MV-4-11 (cell line): ENCODE data around the gene ERCC6L2.
A peak's percentile ranks its signal among the peaks of the same experiment; 100 is the strongest.

Experiments used
- DNase-seq: peaks from one replicate; lab custom pipeline; 2025; lab: John Stamatoyannopoulos, UW

ERCC6L2 gene

GRCh38 chr9:95920017-95920416 lies 44.5 kb downstream of the ERCC6L2 start:
- DNase-seq, result peak; percentile 94

GRCh38 chr9:95923794-95924193 lies 48.3 kb downstream of the ERCC6L2 start:
- DNase-seq, result no peak

DNA sequence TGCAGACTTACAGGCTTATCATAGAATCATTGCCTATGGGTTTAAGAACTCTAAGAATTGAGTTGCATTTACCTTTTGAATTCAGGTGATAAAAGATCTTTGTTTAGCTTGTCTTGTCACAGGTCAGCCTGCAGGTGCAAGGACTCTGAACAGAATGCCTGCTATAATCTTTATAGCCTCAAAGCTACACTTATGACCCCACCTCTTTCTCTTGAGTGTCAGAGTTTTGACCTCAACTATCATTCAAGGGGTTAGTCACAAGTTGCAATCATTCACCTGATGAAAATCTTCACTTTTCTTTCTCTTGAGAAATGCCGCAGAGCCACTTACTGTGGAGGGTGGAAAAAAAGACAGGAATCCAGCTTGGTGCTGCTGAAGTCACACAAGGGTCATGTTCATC lies 49.5 kb downstream of the ERCC6L2 start:
- DNase-seq, result no peak

DNA sequence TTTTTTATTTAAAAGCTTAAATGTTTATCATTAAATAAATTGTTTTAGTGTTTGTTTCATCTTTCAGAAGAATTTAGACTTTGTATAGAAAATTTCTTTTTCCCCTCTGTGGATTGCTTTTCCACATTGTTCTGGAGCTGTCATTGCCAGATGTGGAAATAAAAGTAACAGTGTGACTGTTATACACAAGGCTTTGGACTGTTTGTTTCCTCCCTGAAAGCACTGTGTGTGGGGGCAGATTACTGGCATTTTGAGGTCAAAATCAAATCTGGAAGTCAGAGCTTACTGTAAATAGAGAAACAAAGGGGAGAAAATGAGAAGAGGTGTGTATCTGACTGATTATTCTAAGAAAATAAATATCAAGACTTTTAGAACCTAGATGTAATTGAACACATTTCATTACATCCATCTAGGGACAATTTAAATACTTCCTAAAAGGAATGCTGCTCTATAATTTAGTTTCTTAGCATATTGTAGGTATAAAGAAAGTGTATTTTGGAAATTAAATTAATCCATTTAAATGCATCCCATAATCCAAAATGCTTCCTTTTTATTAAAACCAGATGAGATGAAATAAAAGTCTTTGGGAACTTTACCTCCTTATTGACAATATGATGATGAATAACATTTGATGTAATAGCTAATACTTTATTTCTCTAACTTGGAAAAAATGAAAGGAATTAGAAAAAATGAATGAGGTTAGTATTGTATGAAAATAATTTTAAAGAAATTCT lies 51.9 kb downstream of the ERCC6L2 start:
- no peak for DNase-seq

GRCh38 chr9:95930277-95930676 lies 54.8 kb downstream of the ERCC6L2 start:
- no peak for DNase-seq

- DNase-seq, result peak; percentile 8
Measured at GRCh38 chr9:95935861-95936578, 60.5 kb downstream of the ERCC6L2 start.

- no peak for DNase-seq
Measured at GRCh38 chr9:95936579-95937075, 61.1 kb downstream of the ERCC6L2 start.

- no peak for DNase-seq
Measured at GRCh38 chr9:95937131-95937530, 61.6 kb downstream of the ERCC6L2 start.

DNA sequence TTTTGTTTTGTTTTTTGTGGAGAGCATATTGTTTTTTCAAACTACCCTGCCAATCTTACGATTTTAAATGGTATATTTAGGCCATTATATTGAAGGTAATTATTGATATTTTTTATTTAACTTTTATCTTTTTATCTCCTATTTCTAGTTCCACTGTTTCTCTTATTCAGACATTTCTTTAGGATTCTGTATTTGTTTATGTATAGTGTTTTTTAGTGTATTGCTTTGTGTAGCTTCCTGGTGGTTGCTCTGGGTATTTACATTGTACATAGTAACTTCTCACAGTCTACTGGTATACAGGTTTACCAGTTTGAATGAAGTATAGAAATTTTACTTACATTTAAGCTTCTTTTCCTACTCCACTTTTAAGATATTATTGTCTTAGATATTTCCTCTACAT lies 63.2 kb downstream of the ERCC6L2 start:
- DNase-seq, result no peak

DNA sequence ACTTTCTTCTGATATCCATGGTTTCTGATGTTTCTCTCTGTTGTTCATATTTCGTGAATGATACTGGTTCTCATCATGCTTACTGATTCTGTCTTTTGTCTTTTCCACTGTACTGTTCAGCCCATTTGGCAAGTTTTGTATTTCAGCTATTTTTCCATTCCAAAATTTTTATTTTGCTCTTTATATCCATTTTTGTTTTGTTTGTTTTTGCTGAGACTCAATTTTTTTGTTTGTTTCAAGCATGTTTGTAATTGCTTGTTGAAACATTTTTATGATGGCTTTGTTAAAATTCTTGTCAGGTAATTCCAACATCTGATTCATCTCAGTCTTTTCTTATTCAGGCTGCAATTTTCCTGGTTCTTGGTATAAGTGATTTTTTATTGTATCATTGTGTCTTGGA lies 64.0 kb downstream of the ERCC6L2 start:
- DNase-seq, result no peak

- no peak for DNase-seq
Measured at GRCh38 chr9:95940265-95940664, 64.8 kb downstream of the ERCC6L2 start.

DNA sequence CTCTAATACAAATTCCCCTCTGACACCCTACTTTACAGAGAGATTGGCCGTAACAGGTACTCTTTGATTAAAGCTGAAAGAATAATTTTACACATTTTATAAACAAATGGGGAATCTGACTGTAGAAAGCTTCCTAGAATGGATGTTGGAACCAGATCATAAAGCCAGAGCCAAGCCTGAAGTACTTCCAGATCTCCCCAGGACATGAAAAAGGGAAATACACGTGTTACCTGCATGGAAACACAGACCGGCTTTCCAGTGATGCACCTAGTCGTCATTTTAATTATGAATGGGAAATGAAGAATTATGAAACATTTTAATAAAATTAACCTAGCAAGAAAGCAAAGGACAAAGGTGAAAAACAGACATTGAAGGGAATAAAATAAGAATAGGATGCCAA lies 66.5 kb downstream of the ERCC6L2 start:
- no peak for DNase-seq

GRCh38 chr9:95947118-95947517 lies 71.6 kb downstream of the ERCC6L2 start:
- no peak for DNase-seq

- DNase-seq, result peak; percentile 11
Measured at GRCh38 chr9:95952471-95952870, 77.0 kb downstream of the ERCC6L2 start.

DNA sequence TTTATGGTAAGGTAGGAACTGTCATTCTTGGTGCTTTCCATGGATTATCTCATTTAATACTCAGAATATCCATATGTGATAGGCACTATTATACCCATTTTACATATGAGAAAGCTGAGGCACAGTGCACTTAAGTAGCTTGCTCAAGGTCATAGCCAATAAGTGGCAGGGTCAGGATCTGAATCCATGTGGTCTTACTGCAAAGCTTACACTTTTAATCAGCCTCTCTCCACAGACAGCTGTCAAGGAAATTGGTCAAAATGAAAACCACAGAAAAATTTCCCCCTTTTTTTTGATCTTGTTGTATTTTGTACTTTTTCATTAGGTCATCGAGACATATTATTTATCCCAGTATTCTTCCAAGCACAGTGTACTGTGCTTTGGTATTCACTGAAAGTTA lies 78.5 kb downstream of the ERCC6L2 start:
- no peak for DNase-seq

- no peak for DNase-seq
Measured at GRCh38 chr9:95954940-95955339, 79.4 kb downstream of the ERCC6L2 start.

GRCh38 chr9:95962936-95963335 lies 87.4 kb downstream of the ERCC6L2 start:
- no peak for DNase-seq

- DNase-seq, result no peak
Measured at GRCh38 chr9:95963659-95964058, 88.2 kb downstream of the ERCC6L2 start.

GRCh38 chr9:95966306-95966705 lies 90.8 kb downstream of the ERCC6L2 start:
- no peak for DNase-seq

DNA sequence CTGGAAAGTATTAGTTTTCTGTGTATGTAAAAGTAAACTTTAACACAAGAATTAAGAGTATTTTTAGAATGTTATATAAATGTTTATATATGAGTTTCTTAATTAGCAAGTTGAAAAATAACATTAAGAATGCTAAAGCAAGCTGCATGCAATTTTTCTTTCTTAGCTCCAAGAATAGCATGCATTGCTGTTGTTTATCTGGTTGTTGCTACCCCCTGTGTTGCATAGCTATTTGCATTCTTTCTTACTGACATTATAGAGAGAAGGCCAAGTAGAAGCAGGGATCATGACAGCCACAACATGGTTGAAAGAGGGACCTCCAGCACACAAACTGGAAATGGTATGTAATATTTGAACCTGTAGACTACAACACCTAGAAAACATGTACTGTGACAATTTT lies 94.8 kb downstream of the ERCC6L2 start:
- no peak for DNase-seq

- DNase-seq, result no peak
Measured at GRCh38 chr9:95971815-95972214, 96.3 kb downstream of the ERCC6L2 start.

- no peak for DNase-seq
Measured at GRCh38 chr9:95974389-95974788, 98.9 kb downstream of the ERCC6L2 start.

- no peak for DNase-seq
Measured at GRCh38 chr9:95977371-95977770, 101.9 kb downstream of the ERCC6L2 start.

GRCh38 chr9:95978106-95978505 lies 102.6 kb downstream of the ERCC6L2 start:
- no peak for DNase-seq
